B cell (primary cell): Measurements from ENCODE around the gene SRC. TPM values are rescaled to one million over a fixed set of nuclear protein-coding genes. Genes with fewer than 3 reads are reported as not detected.
A peak's percentile ranks its signal among the peaks of the same experiment; 100 is the strongest.

ENCODE experiments used
- ATAC-seq: fragments of 200-7000 bp; cut with Tn5 transposase; one replicate; pipeline ENCODE4 v1.10.0; 2021; ENCODE audit warnings: low read depth, mild to moderate bottlenecking, moderate number of reproducible peaks, moderate library complexity
- CTCF ChIA-PET: fragments of 350-600 bp; sonication (Branson Sonifier 250); formaldehyde crosslinking; loops from one replicate; lab custom pipeline; 2021; ENCODE audit warnings: antibody characterized with exemption, inconsistent platforms; lab: Charles Lee
- POLR2A ChIA-PET: fragments of 350-600 bp; sonication (Branson Sonifier 250); formaldehyde crosslinking; loops from one replicate; lab custom pipeline; 2021; ENCODE audit warnings: antibody characterized with exemption; lab: Charles Lee
- DNase-seq: peaks from one replicate; pipeline ENCODE4 v3.0.0; 2013
- H2AFZ ChIP-seq: 2 replicates; pipeline ENCODE4 v1.6.1; 2012; ENCODE audit warnings: mild to moderate bottlenecking, low read depth, low read length; ENCODE audit not compliant: insufficient read depth, poor library complexity, severe bottlenecking
- H3K27ac ChIP-seq, 2 donors: 1 replicate in 1 of 2; 2 replicates in 1 of 2; pipeline ENCODE4 v1.5.1; 2012 to 2013; ENCODE audit warnings: low read length in 2 of 2, mild to moderate bottlenecking in 2 of 2, moderate library complexity in 1 of 2
- H3K27me3 ChIP-seq, 4 experiments: fragments of 200-600 bp in 1 of 4; sonication (generic) in 1 of 4; replicated peaks in 1 of 4; 1 replicate in 2 of 4; 2 replicates in 2 of 4; pipeline versions ENCODE4 v1.6.1 to v1.7.0; 2013 to 2016; ENCODE audit warnings: low read length in 3 of 4, mild to moderate bottlenecking in 2 of 4, mixed read lengths in 1 of 4, moderate library complexity in 1 of 4; ENCODE audit not compliant: insufficient read depth in 4 of 4, control insufficient read depth in 3 of 4; ENCODE audit errors: control extremely low read depth in 1 of 4
- H3K36me3 ChIP-seq, 2 experiments: replicated peaks in 1 of 2; 1 replicate in 1 of 2; 2 replicates in 1 of 2; pipeline versions ENCODE4 v1.6.1 to v1.7.1; 2013; ENCODE audit warnings: low read length in 1 of 2; ENCODE audit not compliant: insufficient read depth in 2 of 2, control insufficient read depth in 1 of 2; ENCODE audit errors: control extremely low read depth in 1 of 2, extremely low read depth in 1 of 2
- H3K4me1 ChIP-seq, 2 donors: fragments of 200-600 bp in 1 of 2; sonication (generic) in 1 of 2; 1 replicate in 1 of 2; 2 replicates in 1 of 2; pipeline versions ENCODE4 v1.5.1 to v1.6.1; 2013 to 2017; ENCODE audit warnings: low read length in 2 of 2; ENCODE audit not compliant: control insufficient read depth in 2 of 2, insufficient read depth in 2 of 2
- H3K4me2 ChIP-seq: replicated peaks from 2 replicates; pipeline ENCODE3; 2012; ENCODE audit warnings: mild to moderate bottlenecking, low read depth, low read length; ENCODE audit not compliant: poor library complexity, severe bottlenecking
- H3K4me3 ChIP-seq, 5 experiments: fragments of 200-600 bp in 1 of 5; sonication (generic) in 1 of 5; 1 replicate in 3 of 5; 2 replicates in 2 of 5; pipeline versions ENCODE4 v1.5.1 to v1.7.0; 2011 to 2016; ENCODE audit warnings: low read length in 4 of 5, mild to moderate bottlenecking in 4 of 5, low read depth in 2 of 5, control low read depth in 1 of 5, moderate library complexity in 1 of 5; ENCODE audit not compliant: insufficient read depth in 1 of 5; ENCODE audit errors: control extremely low read depth in 1 of 5, extremely low read depth in 1 of 5
- H3K79me2 ChIP-seq: fragments of 200-600 bp; sonication (generic); one replicate; pipeline ENCODE4 v1.6.0; 2016; ENCODE audit warnings: low read length; ENCODE audit not compliant: control insufficient read depth, insufficient read depth
- H3K9ac ChIP-seq: fragments of 200-600 bp; sonication (generic); 2 replicates; pipeline ENCODE4 v1.6.1; 2017; ENCODE audit warnings: mild to moderate bottlenecking, low read length, moderate library complexity
- H3K9me3 ChIP-seq, 3 donors: one replicate each; pipeline versions ENCODE4 v1.6.1 to v1.7.1; 2013; ENCODE audit warnings: low read length in 2 of 3; ENCODE audit not compliant: control insufficient read depth in 2 of 3, insufficient read depth in 1 of 3; ENCODE audit errors: control extremely low read depth in 1 of 3
- H4K20me1 ChIP-seq: 2 replicates; pipeline ENCODE4 v1.6.0; 2012; ENCODE audit warnings: mild to moderate bottlenecking, low read length; ENCODE audit not compliant: insufficient read depth, control insufficient read depth, poor library complexity, severe bottlenecking
- H3K27ac Mint-ChIP-seq: one replicate; pipeline ENCODE4 v1.8.0; 2021; ENCODE audit warnings: mixed read lengths
- H3K27me3 Mint-ChIP-seq: one replicate; pipeline ENCODE4 v1.8.0; 2021; ENCODE audit warnings: mixed read lengths
- H3K4me1 Mint-ChIP-seq: one replicate; pipeline ENCODE4 v1.8.0; 2021; ENCODE audit warnings: mixed read lengths
- H3K4me3 Mint-ChIP-seq: one replicate; pipeline ENCODE4 v1.8.0; 2021; ENCODE audit warnings: mixed read lengths
- H3K9me3 Mint-ChIP-seq: one replicate; pipeline ENCODE4 v1.8.0; 2022; ENCODE audit warnings: mixed read lengths; ENCODE audit not compliant: insufficient read depth
- EZH2 ChIP-seq: IDR thresholded peaks from 2 replicates; pipeline ENCODE4 v1.6.1; 2012; ENCODE audit warnings: borderline replicate concordance, low read depth, mild to moderate bottlenecking, moderate library complexity, low read length; ENCODE audit not compliant: insufficient read depth, poor library complexity, severe bottlenecking
- WGBS: methylation state at CpG from one replicate; pipeline ENCODE4 v1.1.5; 2013; ENCODE audit warnings: missing lambda C conversion rate; ENCODE audit not compliant: insufficient coverage; 5-methylcytosine and 5-hydroxymethylcytosine counted together
- intact Hi-C: fragments of 100-400 bp; cut with micrococcal nuclease; formaldehyde crosslinking; loops from one replicate; pipeline ENCODE4 v1.10.0; 2022
- polyA plus RNA-seq: library from polyadenylated mRNA; depleted of rRNA; stranded (reverse); fragments of >200 nt; gene quantifications from 2 replicates; pipeline ENCODE4 v1.2.3, GENCODE V29; 2012
- total RNA-seq, 2 donors: library from RNA; stranded (reverse); fragments of 120-200 nt in 1 of 2; gene quantifications; 1 replicate in 1 of 2; 2 replicates in 1 of 2; pipeline versions ENCODE4 v1.2.3 to v1.2.4, GENCODE V29; 2013 to 2022
- TF ChIP-seq, protein P1 (sequence below): fragments of 200-600 bp; IDR thresholded peaks from one replicate; pipeline ENCODE4 v1.8.0; 2022; ENCODE audit warnings: antibody characterized with exemption, mild to moderate bottlenecking

The SRC gene
- total and polyA plus RNA-seq, 2 donors (not counting 1 experiment from before 2014, with no cell fraction given), result 6.5 to 16.8 TPM

DNA sequence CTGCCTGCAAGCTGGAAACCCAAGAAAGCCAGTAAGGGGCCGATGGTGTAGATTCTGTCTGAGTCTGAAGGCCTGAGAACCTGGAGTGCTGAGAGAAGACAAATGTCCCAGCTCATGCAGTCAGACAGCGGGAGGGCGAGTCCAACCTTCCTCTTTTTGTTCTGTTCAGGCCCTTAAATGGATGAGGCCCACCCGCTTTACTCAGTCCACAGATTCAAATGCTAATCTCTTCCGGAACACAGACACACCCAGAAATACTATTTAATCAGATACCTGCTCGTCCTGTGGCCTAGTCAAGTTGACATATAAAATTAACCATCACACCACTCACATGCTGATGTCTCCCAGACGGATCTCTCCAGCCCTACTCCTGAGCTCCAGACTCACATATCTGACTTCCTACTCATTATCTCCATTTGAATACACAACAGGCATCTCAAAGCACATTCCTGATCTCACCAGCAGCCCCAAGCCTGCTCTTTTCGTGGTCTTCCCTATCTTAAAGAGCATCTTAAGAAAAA is 26.7 kb upstream of the SRC start:
- H3K4me1 Mint-ChIP-seq, result peaks cover 41% of the 10 kb centered on the region
- H3K4me3 Mint-ChIP-seq, result no peak overlapping the region
- peak overlapping the region; percentile 17 for H3K27ac Mint-ChIP-seq
- TF ChIP-seq, protein P1, sequence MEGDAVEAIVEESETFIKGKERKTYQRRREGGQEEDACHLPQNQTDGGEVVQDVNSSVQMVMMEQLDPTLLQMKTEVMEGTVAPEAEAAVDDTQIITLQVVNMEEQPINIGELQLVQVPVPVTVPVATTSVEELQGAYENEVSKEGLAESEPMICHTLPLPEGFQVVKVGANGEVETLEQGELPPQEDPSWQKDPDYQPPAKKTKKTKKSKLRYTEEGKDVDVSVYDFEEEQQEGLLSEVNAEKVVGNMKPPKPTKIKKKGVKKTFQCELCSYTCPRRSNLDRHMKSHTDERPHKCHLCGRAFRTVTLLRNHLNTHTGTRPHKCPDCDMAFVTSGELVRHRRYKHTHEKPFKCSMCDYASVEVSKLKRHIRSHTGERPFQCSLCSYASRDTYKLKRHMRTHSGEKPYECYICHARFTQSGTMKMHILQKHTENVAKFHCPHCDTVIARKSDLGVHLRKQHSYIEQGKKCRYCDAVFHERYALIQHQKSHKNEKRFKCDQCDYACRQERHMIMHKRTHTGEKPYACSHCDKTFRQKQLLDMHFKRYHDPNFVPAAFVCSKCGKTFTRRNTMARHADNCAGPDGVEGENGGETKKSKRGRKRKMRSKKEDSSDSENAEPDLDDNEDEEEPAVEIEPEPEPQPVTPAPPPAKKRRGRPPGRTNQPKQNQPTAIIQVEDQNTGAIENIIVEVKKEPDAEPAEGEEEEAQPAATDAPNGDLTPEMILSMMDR, result no peak
- TF ChIP-seq EZH2, result no peak
- peaks cover 32 to 35% of the 10 kb centered on the region in 2 donors for H3K4me1 ChIP-seq
- H3K9me3 ChIP-seq, result no peaks in the 10 kb centered on the region
- H4K20me1 ChIP-seq, result no peaks in the 10 kb centered on the region
- intact Hi-C loops, result loop anchor here (5.0 kb wide), 1 partner anchor 47 kb away; no protein-coding TSS in a partner anchor
- H3K4me3 ChIP-seq, result no peak overlapping the region
- H3K79me2 ChIP-seq, result no peaks in the 10 kb centered on the region
- ChIA-PET CTCF (no interaction called here), POLR2A (no interaction called here)
- DNase-seq, result no peak
- no peaks in the 10 kb centered on the region for H3K27me3 Mint-ChIP-seq
- H2AFZ ChIP-seq, result no peak overlapping the region
- no peak overlapping the region for H3K27ac ChIP-seq
- peaks cover 3 to 19% of the 10 kb centered on the region in 2 experiments for H3K36me3 ChIP-seq
- no peaks in the 10 kb centered on the region for H3K27me3 ChIP-seq
- no peak overlapping the region for H3K4me2 ChIP-seq
- H3K9me3 Mint-ChIP-seq, result peaks cover 2% of the 10 kb centered on the region
- 96% methylated on average over 7 of the region's 8 CpGs for WGBS
- H3K9ac ChIP-seq, result no peak overlapping the region
- no peak for ATAC-seq

DNA sequence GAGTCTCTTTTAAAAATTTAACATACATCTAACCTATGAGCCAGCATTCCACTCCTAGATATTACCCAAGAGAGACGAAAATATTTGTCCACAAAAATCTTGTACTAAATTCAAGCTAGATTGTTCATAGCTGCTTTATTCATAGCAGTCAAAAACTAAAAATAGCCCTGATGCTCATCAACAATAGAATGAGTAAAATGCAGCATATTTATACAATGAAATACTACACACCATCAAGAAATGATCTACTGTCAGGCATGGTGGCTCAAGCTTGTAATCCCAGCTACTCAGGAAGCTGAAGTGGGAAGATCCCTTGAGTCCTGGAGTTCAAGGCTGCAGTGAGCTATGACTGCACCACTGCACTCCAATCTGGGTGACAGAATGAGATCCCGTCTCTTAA is 22.0 kb upstream of the SRC start:
- no peaks in the 10 kb centered on the region for H3K27me3 ChIP-seq
- Mint-ChIP-seq H3K4me3 (no peak overlapping the region), H3K27me3 (no peaks in the 10 kb centered on the region), H3K4me1 (peaks cover 5% of the 10 kb centered on the region), H3K9me3 (peaks cover 2% of the 10 kb centered on the region), H3K27ac (no peak overlapping the region)
- no peak overlapping the region for H3K4me3 ChIP-seq
- no peak overlapping the region for H3K27ac ChIP-seq
- no peak for ATAC-seq
- ChIA-PET POLR2A (interaction anchor here (0.5 to 0.7 kb wide), 3 partner anchors 8 to 635 kb away, joined by 3 to 8 read pairs (median 4); no protein-coding TSS in a partner anchor), CTCF (interaction anchor here (0.8 kb wide), 1 partner anchor 12 kb away, joined by 3 read pairs; no protein-coding TSS in a partner anchor)
- H3K4me2 ChIP-seq, result no peak overlapping the region
- H3K79me2 ChIP-seq, result no peaks in the 10 kb centered on the region
- intact Hi-C loops, result no loop called here
- TF ChIP-seq, protein P1, result no peak
- TF ChIP-seq EZH2, result no peak
- no peak for DNase-seq
- no peaks in the 10 kb centered on the region for H3K9me3 ChIP-seq
- H3K36me3 ChIP-seq, result no peaks in the 10 kb centered on the region
- H3K9ac ChIP-seq, result no peak overlapping the region
- H4K20me1 ChIP-seq, result no peaks in the 10 kb centered on the region
- H3K4me1 ChIP-seq, result no peaks in the 10 kb centered on the region
- no peak overlapping the region for H2AFZ ChIP-seq
- 83% methylated on average over 1 of the region's 2 CpGs for WGBS
